Measurements from ENCODE around the gene PDZK1IP1.
"Not testable (repeated sequence)": the region's sequence is repeated elsewhere in the genome, so short reads cannot be mapped to it uniquely, and the experiment has no call there.

The PDZK1IP1 gene

GRCh38 chr1:47223174-47223920 is 33.5 kb upstream of the PDZK1IP1 start:
- no peak for DNase-seq

GRCh38 chr1:47222476-47222875 is 32.6 kb upstream of the PDZK1IP1 start:
- DNase-seq, result no peak

- no peak for DNase-seq
These were observed 29.9 kb upstream of the PDZK1IP1 start for GRCh38 chr1:47219590-47220220.

- no peak for DNase-seq
These were observed 29.2 kb upstream of the PDZK1IP1 start for GRCh38 chr1:47219001-47219400.

GRCh38 chr1:47216278-47217059 is 26.6 kb upstream of the PDZK1IP1 start:
- DNase-seq, result no peak

- no peak for DNase-seq
These were observed 25.9 kb upstream of the PDZK1IP1 start for GRCh38 chr1:47215713-47216112.

GRCh38 chr1:47214549-47214948 is 24.7 kb upstream of the PDZK1IP1 start:
- no peak for DNase-seq

GRCh38 chr1:47213230-47213963 is 23.6 kb upstream of the PDZK1IP1 start:
- DNase-seq, result no peak

- DNase-seq, result no peak
These were observed 22.9 kb upstream of the PDZK1IP1 start for GRCh38 chr1:47212636-47213229.

GRCh38 chr1:47211796-47212269 is 22.0 kb upstream of the PDZK1IP1 start:
- no peak for DNase-seq

GRCh38 chr1:47210666-47211065 is 20.8 kb upstream of the PDZK1IP1 start:
- no peak for DNase-seq

GRCh38 chr1:47209725-47210325 is 20.0 kb upstream of the PDZK1IP1 start:
- no peak for DNase-seq

GRCh38 chr1:47209091-47209490 is 19.3 kb upstream of the PDZK1IP1 start:
- no peak for DNase-seq

GRCh38 chr1:47208374-47208850 is 18.6 kb upstream of the PDZK1IP1 start:
- DNase-seq, result no peak

- DNase-seq, result no peak
These were observed 18.1 kb upstream of the PDZK1IP1 start for GRCh38 chr1:47207803-47208373.

GRCh38 chr1:47205918-47206317 is 16.1 kb upstream of the PDZK1IP1 start:
- DNase-seq, result no peak

- DNase-seq, result not testable (repeated sequence)
These were observed 13.7 kb upstream of the PDZK1IP1 start for GRCh38 chr1:47203504-47203903.

GRCh38 chr1:47201179-47201578 is 11.3 kb upstream of the PDZK1IP1 start:
- DNase-seq, result no peak

GRCh38 chr1:47198214-47198613 is 8.4 kb upstream of the PDZK1IP1 start:
- no peak for DNase-seq

- DNase-seq, result no peak
These were observed 6.8 kb upstream of the PDZK1IP1 start for GRCh38 chr1:47196622-47197021.

- not testable (repeated sequence) for DNase-seq
These were observed 6.1 kb upstream of the PDZK1IP1 start for GRCh38 chr1:47195981-47196380.

- DNase-seq, result no peak
These were observed 4.5 kb upstream of the PDZK1IP1 start for GRCh38 chr1:47194311-47194710.
